T-helper 22 cell (primary cell): ENCODE data around the gene TNIK.
"Not testable (repeated sequence)": the region's sequence is repeated elsewhere in the genome, so short reads cannot be mapped to it uniquely, and the experiment has no call there.

Experiments used
- DNase-seq: peaks from one replicate; pipeline ENCODE4 v3.0.0-alpha.2; 2020; ENCODE audit warnings: low read depth

TNIK gene

GRCh38 chr3:171126478-171127209 lies 333.6 kb downstream of the TNIK start:
- no peak for DNase-seq

GRCh38 chr3:171125010-171125409 lies 335.2 kb downstream of the TNIK start:
- no peak for DNase-seq

GRCh38 chr3:171123915-171124314 lies 336.3 kb downstream of the TNIK start:
- no peak for DNase-seq

GRCh38 chr3:171122861-171123260 lies 337.3 kb downstream of the TNIK start:
- no peak for DNase-seq

DNA sequence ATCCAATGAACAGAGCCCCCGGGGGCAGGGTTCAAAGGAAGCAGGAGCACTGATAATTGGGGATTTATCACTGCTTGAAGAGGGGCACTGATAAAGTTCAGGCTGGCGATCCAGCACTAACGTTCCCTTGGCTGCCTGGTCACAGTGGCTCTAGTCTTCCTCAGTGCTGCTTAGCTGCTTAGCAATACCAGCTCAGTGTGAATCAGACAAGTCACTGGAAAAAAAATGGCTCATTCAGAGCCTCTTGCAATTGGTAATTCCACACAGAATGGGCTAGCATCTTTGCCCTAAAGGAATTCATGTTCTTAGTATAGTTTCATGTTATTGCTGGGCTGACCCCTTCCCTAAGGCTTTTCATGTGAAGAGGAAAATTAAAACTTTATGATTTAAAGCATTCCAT lies 338.0 kb downstream of the TNIK start:
- DNase-seq: no peak

DNA sequence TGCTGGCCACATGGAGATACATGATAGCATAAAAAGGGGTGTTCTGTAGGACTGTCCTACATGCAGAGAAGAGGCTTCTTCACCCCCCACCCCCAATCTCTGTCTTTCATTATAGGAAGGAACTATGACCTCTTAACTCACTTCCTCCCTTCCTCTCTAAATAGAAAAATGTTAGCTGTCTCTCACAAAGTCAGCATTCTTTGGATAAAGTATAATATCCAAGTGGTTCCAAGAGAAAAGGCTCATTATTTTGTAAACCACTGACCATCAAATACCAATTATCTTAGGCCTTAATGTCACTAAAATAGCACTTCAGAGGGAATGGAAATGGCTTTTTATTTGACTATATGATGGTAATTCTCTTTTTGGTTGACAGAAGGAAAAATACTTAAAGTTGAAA lies 338.4 kb downstream of the TNIK start:
- no peak for DNase-seq

DNA sequence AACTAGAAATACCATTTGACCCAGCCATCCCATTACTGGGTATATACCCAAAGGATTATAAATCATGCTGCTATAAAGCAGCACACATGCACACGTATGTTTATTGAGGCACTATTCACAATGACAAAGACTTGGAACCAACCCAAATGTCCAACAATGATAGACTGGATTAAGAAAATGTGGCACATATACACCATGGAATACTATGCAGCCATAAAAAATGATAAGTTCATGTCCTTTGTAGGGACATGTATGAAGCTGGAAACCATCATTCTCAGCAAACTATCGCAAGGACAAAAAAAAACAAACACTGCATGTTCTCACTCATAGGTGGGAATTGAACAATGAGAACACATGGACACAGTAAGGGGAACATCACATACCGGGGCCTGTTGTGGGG lies 340.8 kb downstream of the TNIK start:
- DNase-seq: not testable (repeated sequence)

- DNase-seq: not testable (repeated sequence)
Measured at GRCh38 chr3:171118993-171119392, 341.2 kb downstream of the TNIK start.

- no peak for DNase-seq
Measured at GRCh38 chr3:171116824-171117395, 343.3 kb downstream of the TNIK start.

DNA sequence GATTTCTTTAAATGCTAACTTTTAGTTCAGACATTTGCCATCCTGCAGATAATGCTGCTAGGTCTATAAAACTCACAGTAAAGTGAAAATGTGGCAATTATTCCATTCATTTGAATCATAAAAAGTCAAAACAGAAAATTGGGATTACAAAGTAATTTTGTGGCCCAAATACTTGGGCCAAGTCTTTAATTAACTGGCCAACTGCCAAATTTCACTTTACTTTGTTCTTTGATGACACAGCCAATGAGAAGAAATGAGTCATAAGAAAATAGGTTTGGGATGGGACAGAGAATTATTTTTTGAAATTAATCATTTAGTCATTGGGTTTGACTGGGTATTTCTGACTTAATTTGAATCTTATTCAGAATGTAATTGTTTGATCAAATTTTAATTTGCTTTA lies 343.8 kb downstream of the TNIK start:
- DNase-seq: no peak

GRCh38 chr3:171115667-171116066 lies 344.5 kb downstream of the TNIK start:
- no peak for DNase-seq

- no peak for DNase-seq
Measured at GRCh38 chr3:171113716-171114115, 346.5 kb downstream of the TNIK start.

- no peak for DNase-seq
Measured at GRCh38 chr3:171110715-171111114, 349.5 kb downstream of the TNIK start.

GRCh38 chr3:171108066-171108465 lies 352.1 kb downstream of the TNIK start:
- DNase-seq: no peak

GRCh38 chr3:171103185-171103584 lies 357.0 kb downstream of the TNIK start:
- no peak for DNase-seq

DNA sequence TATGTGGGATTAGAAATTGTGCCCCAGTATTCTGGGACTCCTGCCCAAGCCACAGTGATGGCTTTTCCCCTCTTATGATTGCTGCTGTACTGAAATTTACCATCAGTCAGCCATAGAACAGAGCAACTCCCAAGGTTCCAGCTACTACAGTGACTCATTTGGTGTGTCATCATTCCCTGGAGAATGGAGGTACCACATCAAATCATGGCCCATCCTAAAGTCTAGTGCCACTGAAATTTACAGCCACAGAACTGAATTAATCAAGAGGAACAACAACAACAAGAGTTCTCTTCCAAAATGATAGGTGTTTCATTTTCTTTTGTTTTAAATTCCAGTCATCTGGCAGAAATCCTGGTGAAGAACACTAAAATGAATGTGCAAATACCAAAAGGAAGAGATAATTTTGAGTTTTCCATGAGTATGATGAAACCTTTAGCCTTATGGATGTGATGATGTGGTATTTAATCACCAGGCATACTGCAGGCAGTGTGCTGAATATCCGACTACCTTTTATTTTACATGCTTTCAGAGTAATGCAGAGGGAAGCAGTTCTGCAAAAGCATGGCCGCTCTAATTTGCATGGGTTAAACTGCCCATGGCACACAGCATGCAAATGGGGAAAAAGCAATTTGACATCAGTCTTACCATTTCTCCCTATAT lies 358.1 kb downstream of the TNIK start:
- DNase-seq: no peak

GRCh38 chr3:171099911-171100310 lies 360.3 kb downstream of the TNIK start:
- DNase-seq: no peak

- no peak for DNase-seq
Measured at GRCh38 chr3:171095063-171095462, 365.1 kb downstream of the TNIK start.

GRCh38 chr3:171094411-171094810 lies 365.8 kb downstream of the TNIK start:
- no peak for DNase-seq

DNA sequence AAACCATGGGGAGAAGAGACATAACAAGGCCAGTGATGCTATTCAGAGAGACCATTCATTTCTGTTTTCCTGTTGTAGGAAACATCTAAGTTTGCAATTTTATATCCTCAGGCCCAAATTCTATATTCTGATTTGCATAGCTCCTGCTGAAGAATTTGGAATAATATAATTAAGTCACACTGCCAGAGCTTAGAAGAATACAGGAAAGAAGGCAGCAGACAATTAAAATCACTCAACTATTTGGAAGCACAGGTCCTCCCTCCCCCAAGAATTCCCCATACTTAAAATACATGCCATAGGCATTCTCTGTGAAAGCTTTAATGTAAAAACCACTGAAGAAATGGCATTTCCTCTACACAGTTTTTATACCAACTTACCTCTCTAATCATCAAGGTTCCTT lies 366.7 kb downstream of the TNIK start:
- DNase-seq: no peak

- DNase-seq: no peak
Measured at GRCh38 chr3:171092467-171092911, 367.7 kb downstream of the TNIK start.

GRCh38 chr3:171090321-171090720 lies 369.9 kb downstream of the TNIK start:
- no peak for DNase-seq

- DNase-seq: no peak
Measured at GRCh38 chr3:171088964-171089754, 371.0 kb downstream of the TNIK start.
